HepG2 (cell line): ENCODE results near the gene CEP68. TPM values are rescaled to one million over a fixed set of nuclear protein-coding genes. Genes with fewer than 3 reads are reported as not detected.
A peak's percentile ranks its signal among the peaks of the same experiment; 100 is the strongest.

ENCODE experiments used
- CEBPB ChIP-seq: IDR thresholded peaks from 2 replicates; pipeline ENCODE4 v1.6.1; 2011; ENCODE audit warnings: low read depth, low read length, improper control_type of control experiment, borderline replicate concordance
- CREB1 ChIP-seq, 2 experiments: fragments of 450-650 bp in 1 of 2; IDR thresholded peaks; 2 replicates each; pipeline ENCODE4 v1.6.1; 2016 to 2017; ENCODE audit warnings: control low read depth in 1 of 2, mild to moderate bottlenecking in 1 of 2, missing compliant biosample characterization in 1 of 2, missing genetic modification characterization in 1 of 2
- FOXO1 ChIP-seq: sonication (generic); formaldehyde crosslinking; IDR thresholded peaks from 2 replicates; pipeline ENCODE4 v1.4.0; 2020; ENCODE audit warnings: missing genetic modification reagents
- GLI4 ChIP-seq: sonication (generic); formaldehyde crosslinking; IDR thresholded peaks from 2 replicates; pipeline ENCODE4 v1.5.1; 2020; ENCODE audit warnings: missing genetic modification reagents, mild to moderate bottlenecking, moderate library complexity, borderline replicate concordance
- HDAC2 ChIP-seq: sonication (generic); formaldehyde crosslinking; IDR thresholded peaks from 2 replicates; pipeline ENCODE4 v1.4.0; 2020; ENCODE audit warnings: missing genetic modification reagents
- MXD1 ChIP-seq: sonication (generic); formaldehyde crosslinking; IDR thresholded peaks from 2 replicates; pipeline ENCODE4 v1.4.0; 2020; ENCODE audit warnings: mild to moderate bottlenecking, missing genetic modification reagents
- SALL1 ChIP-seq: sonication (generic); formaldehyde crosslinking; IDR thresholded peaks from 2 replicates; pipeline ENCODE4 v1.8.0; 2022; ENCODE audit warnings: mild to moderate bottlenecking, missing genetic modification reagents
- SAP130 ChIP-seq: IDR thresholded peaks from 2 replicates; pipeline ENCODE4 v1.6.1; 2016; ENCODE audit warnings: low read depth
- SP4 ChIP-seq: sonication (generic); formaldehyde crosslinking; IDR thresholded peaks from 2 replicates; pipeline ENCODE4 v1.8.1; 2023; ENCODE audit warnings: mild to moderate bottlenecking, missing genetic modification reagents
- STAT6 ChIP-seq: sonication (generic); formaldehyde crosslinking; IDR thresholded peaks from 2 replicates; pipeline ENCODE4 v1.4.0; 2020; ENCODE audit warnings: missing genetic modification reagents, mild to moderate bottlenecking, borderline replicate concordance
- UBTF ChIP-seq: sonication (generic); formaldehyde crosslinking; IDR thresholded peaks from 2 replicates; pipeline ENCODE4 v1.4.0; 2020; ENCODE audit warnings: mild to moderate bottlenecking, missing genetic modification reagents
- ZMAT5 ChIP-seq: sonication (generic); formaldehyde crosslinking; IDR thresholded peaks from 2 replicates; pipeline ENCODE4 v1.5.0; 2020; ENCODE audit warnings: mild to moderate bottlenecking, low read depth, missing genetic modification reagents, borderline replicate concordance
- ZMYM4 ChIP-seq: sonication (generic); formaldehyde crosslinking; IDR thresholded peaks from 2 replicates; pipeline ENCODE4 v1.8.1; 2023; ENCODE audit warnings: mild to moderate bottlenecking, missing genetic modification reagents
- ZNF138 ChIP-seq: sonication (generic); formaldehyde crosslinking; IDR thresholded peaks from 2 replicates; pipeline ENCODE4 v1.5.0; 2020; ENCODE audit warnings: mild to moderate bottlenecking, low read depth, missing genetic modification reagents
- ZNF235 ChIP-seq: sonication (generic); formaldehyde crosslinking; IDR thresholded peaks from 2 replicates; pipeline ENCODE4 v1.8.1; 2023; ENCODE audit warnings: mild to moderate bottlenecking, missing genetic modification reagents, borderline replicate concordance
- ZNF253 ChIP-seq: sonication (generic); formaldehyde crosslinking; IDR thresholded peaks from 2 replicates; pipeline ENCODE4 v1.8.0; 2022; ENCODE audit warnings: mild to moderate bottlenecking, missing genetic modification reagents, borderline replicate concordance
- ZNF280D ChIP-seq: sonication (generic); formaldehyde crosslinking; IDR thresholded peaks from 2 replicates; pipeline ENCODE4 v1.5.1; 2020; ENCODE audit warnings: mild to moderate bottlenecking, missing genetic modification reagents
- ZSCAN5A ChIP-seq: sonication (generic); formaldehyde crosslinking; IDR thresholded peaks from 2 replicates; pipeline ENCODE4 v1.8.0; 2022; ENCODE audit warnings: mild to moderate bottlenecking, missing genetic modification reagents, borderline replicate concordance
- polyA plus RNA-seq, 8 experiments: library from polyadenylated mRNA; depleted of rRNA in 3 of 8; stranded (reverse) in 7 of 8; unstranded in 1 of 8; fragments of >200 nt; fragmentation: Illumina TruSeq in 4 of 8; extraction: Trizol in 4 of 8; gene quantifications; 2 replicates each; pipeline versions ENCODE4 v1.2.1 to v1.2.3, GENCODE V29; 2011 to 2016; ENCODE audit warnings: low read depth in 4 of 8, missing spikeins in 1 of 8, mixed read lengths in 1 of 8; ENCODE audit not compliant: insufficient read depth in 1 of 8
- total RNA-seq, 5 experiments: library from RNA; depleted of rRNA; stranded (reverse); fragments of >200 nt; fragmentation: Illumina TruSeq; extraction: Trizol; gene quantifications; 2 replicates each; pipeline ENCODE4 v1.2.3, GENCODE V29; 2016; ENCODE audit warnings: low read depth in 1 of 5

CEP68 gene
- total and polyA plus RNA-seq, 2 of the 13 experiments (the other 11 are each of a cell fraction or from before 2014, with no cell fraction given): 5.7 to 9.3 TPM

- no peak for TF ChIP-seq ZNF235
- TF ChIP-seq ZMAT5 (CRISPR knock-in tag): no peak
- TF ChIP-seq FOXO1 (CRISPR knock-in tag): peak; percentile 22; the same call in 1 of the 2 replicates
- no peak for TF ChIP-seq GLI4 (CRISPR knock-in tag)
- TF ChIP-seq ZSCAN5A (CRISPR knock-in tag): 0 out of 2 replicates have a peak, but pooled peaks have one; percentile 22
- peak; percentile 36; the same call in 1 of the 2 replicates for TF ChIP-seq ZMYM4 (CRISPR knock-in tag)
- TF ChIP-seq STAT6: no peak
- TF ChIP-seq ZNF280D (CRISPR knock-in tag): peak; percentile 58; the same call in 1 of the 2 replicates
- TF ChIP-seq HDAC2 (CRISPR knock-in tag): peak; percentile 64
- TF ChIP-seq ZNF138: 0 out of 2 replicates have a peak, but pooled peaks have one; percentile 49
- TF ChIP-seq ZNF253: no peak
- TF ChIP-seq SP4 (CRISPR knock-in tag): no peak
- no peak for TF ChIP-seq CREB1 (IDR thresholded peaks at IDR 0.05)
- no peak for TF ChIP-seq CREB1 (CRISPR knock-in tag; IDR thresholded peaks at IDR 0.05)
- peak; percentile 59 for TF ChIP-seq SALL1 (CRISPR knock-in tag)
- peak; percentile 35; the same call in 1 of the 2 replicates for TF ChIP-seq SAP130 (CRISPR knock-in tag)
- no peak for TF ChIP-seq MXD1 (CRISPR knock-in tag)
- peak; percentile 6; the same call in 1 of the 2 replicates for TF ChIP-seq UBTF
- peak; percentile 65; the same call in 1 of the 2 replicates for TF ChIP-seq CEBPB
These were observed 74.5 kb downstream of the CEP68 start (continued) for GRCh38 chr2:65130664-65131175.
